CD4-positive, alpha-beta memory T cell (primary cell): ENCODE measurements around the gene NCOA7. TPM values are rescaled to one million over a fixed set of nuclear protein-coding genes. Genes with fewer than 3 reads are reported as not detected.

Experiments used
- CTCF ChIA-PET: fragments of 350-600 bp; sonication (Branson Sonifier 250); formaldehyde crosslinking; loops from one replicate; lab custom pipeline; 2021; ENCODE audit warnings: inconsistent platforms; ENCODE audit not compliant: partially characterized antibody; lab: Charles Lee
- POLR2A ChIA-PET: fragments of 350-600 bp; sonication (Branson Sonifier 250); formaldehyde crosslinking; loops from one replicate; lab custom pipeline; 2021; ENCODE audit not compliant: partially characterized antibody; lab: Charles Lee
- DNase-seq, 5 donors: peaks; one replicate each; pipeline versions ENCODE4 v3.0.0 to v3.0.0-alpha.2; 2020 to 2022; ENCODE audit warnings: mixed read lengths in 1 of 5
- H3K27ac ChIP-seq: one replicate; pipeline ENCODE4 v1.7.0; 2013; ENCODE audit warnings: low read depth, low read length
- H3K27me3 ChIP-seq: 2 replicates; pipeline ENCODE4 v1.7.0; 2013; ENCODE audit warnings: mild to moderate bottlenecking, low read length, moderate library complexity; ENCODE audit not compliant: insufficient read depth
- H3K36me3 ChIP-seq: 2 replicates; pipeline ENCODE4 v1.7.0; 2013; ENCODE audit warnings: mild to moderate bottlenecking, low read length, moderate library complexity; ENCODE audit not compliant: insufficient read depth
- H3K4me1 ChIP-seq: 2 replicates; pipeline ENCODE4 v1.7.0; 2013; ENCODE audit warnings: mild to moderate bottlenecking, low read length, moderate library complexity; ENCODE audit not compliant: insufficient read depth
- H3K4me3 ChIP-seq, 2 donors: one replicate each; pipeline ENCODE4 v1.7.0; 2013; ENCODE audit warnings: low read length in 2 of 2, mild to moderate bottlenecking in 1 of 2
- H3K9me3 ChIP-seq, 2 donors: one replicate each; pipeline ENCODE4 v1.7.0; 2013; ENCODE audit warnings: low read length in 2 of 2, control low read depth in 1 of 2; ENCODE audit not compliant: control insufficient read depth in 1 of 2
- H3K27ac Mint-ChIP-seq, 7 donors: one replicate each; pipeline ENCODE4 v1.8.0; 2020 to 2021; ENCODE audit warnings: mixed read lengths in 7 of 7, mild to moderate bottlenecking in 6 of 7, inconsistent platforms in 3 of 7, moderate library complexity in 3 of 7
- H3K27me3 Mint-ChIP-seq, 2 donors: one replicate each; pipeline ENCODE4 v1.8.0; 2020 to 2021; ENCODE audit warnings: mixed read lengths in 2 of 2
- H3K36me3 Mint-ChIP-seq, 2 donors: one replicate each; pipeline ENCODE4 v1.8.0; 2020 to 2021; ENCODE audit warnings: mixed read lengths in 2 of 2, inconsistent platforms in 1 of 2, mild to moderate bottlenecking in 1 of 2
- H3K4me1 Mint-ChIP-seq, 4 donors: one replicate each; pipeline ENCODE4 v1.8.0; 2020 to 2021; ENCODE audit warnings: mixed read lengths in 4 of 4, mild to moderate bottlenecking in 1 of 4
- H3K4me3 Mint-ChIP-seq, 8 donors: one replicate each; pipeline ENCODE4 v1.8.0; 2020 to 2021; ENCODE audit warnings: mixed read lengths in 8 of 8, mild to moderate bottlenecking in 7 of 8, moderate library complexity in 6 of 8, inconsistent platforms in 3 of 8
- H3K9me3 Mint-ChIP-seq, 8 donors: one replicate each; pipeline ENCODE4 v1.8.0; 2020 to 2021; ENCODE audit warnings: mixed read lengths in 8 of 8, mild to moderate bottlenecking in 5 of 8, inconsistent platforms in 3 of 8, moderate library complexity in 1 of 8
- intact Hi-C: fragments of 100-400 bp; cut with micrococcal nuclease; formaldehyde crosslinking; loops from one replicate; pipeline ENCODE4 v1.15.1; 2023
- polyA plus RNA-seq, 2 donors: library from polyadenylated mRNA; unstranded; fragments of 300-500 nt; fragmentation: Illumina TruSeq; gene quantifications; one replicate each; pipeline ENCODE4 v1.2.3, GENCODE V29; 2021
- total RNA-seq, 2 experiments: library from RNA; stranded (reverse); gene quantifications; one replicate each; pipeline ENCODE4 v1.2.3, GENCODE V29; 2021

The NCOA7 gene
- total and polyA plus RNA-seq, 4 experiments from 2014 or later: 16.9 to 75.1 (median 63.6) TPM

DNA sequence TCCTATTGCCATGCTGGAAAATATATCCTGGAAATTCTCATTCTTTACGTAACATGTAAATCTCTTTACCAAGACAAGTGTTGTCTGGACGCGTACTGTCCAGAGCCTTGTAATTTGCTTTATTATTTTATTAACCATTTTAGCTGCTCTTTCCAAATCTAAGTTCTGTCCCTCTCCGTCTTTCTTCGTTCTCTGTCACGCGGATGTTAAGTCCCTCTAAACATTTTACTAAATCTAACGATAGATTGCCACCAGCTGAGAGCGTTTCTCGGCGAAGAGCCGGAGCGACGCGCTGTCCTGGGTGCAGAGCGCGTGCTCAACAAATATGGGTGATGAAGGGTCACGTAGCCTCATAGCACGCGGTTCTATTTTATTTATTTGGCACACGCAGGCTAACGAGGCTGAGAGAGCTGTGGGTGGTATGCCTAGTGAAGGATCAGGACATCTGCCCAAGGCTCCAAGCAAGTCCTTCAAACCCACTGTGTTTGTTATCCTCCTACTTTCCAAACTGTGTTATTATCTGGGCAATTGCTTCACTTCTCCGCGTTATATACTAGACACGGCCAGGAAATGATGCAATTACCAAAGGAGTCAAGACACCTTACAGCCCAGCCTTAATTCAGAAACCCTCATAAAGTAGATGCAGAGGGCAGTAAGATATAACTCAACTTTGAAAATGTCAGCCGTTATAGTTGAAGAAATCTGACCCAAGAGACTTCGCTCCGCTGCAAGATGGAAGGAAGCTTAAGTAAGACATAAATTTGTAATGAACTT is 10.0 kb upstream of the NCOA7 start:
- peaks cover 0 to under 1% of the 10 kb centered on the region in 2 donors for H3K36me3 Mint-ChIP-seq

GRCh38 chr6:125781314-125781868 is 9.4 kb upstream of the NCOA7 start:
- Histone ChIP-seq H3K27me3 (no peaks in the 10 kb centered on the region), H3K36me3 (no peaks in the 10 kb centered on the region), H3K4me3 (peak overlapping the region; percentile 69 to 92), H3K27ac (peak overlapping the region; percentile 72), H3K4me1 (peaks cover 17% of the 10 kb centered on the region), H3K9me3 (no peaks in the 10 kb centered on the region)
- Mint-ChIP-seq H3K36me3 (peaks cover 3 to 5% of the 10 kb centered on the region in 2 donors), H3K27me3 (no peaks in the 10 kb centered on the region), H3K4me1 (peaks cover 10 to 13% (median 12%) of the 10 kb centered on the region in 4 donors), H3K4me3 (no peak overlapping the region), H3K27ac (no peak overlapping the region), H3K9me3 (no peaks in the 10 kb centered on the region)
- ChIA-PET POLR2A (interaction anchor here (0.7 to 6.4 kb wide), 27 partner anchors 10 to 1734 kb away, joined by 3 to 404 read pairs (median 6); partner anchors contain the start of genes HDDC2, HEY2, HINT3 and NCOA7), CTCF (interaction anchor here (0.8 to 5.3 kb wide), 29 partner anchors 11 to 479 kb away, joined by 3 to 148 read pairs (median 4); partner anchors contain the start of genes HDDC2, HINT3, NCOA7 and TRMT11)
- no peak for DNase-seq
- intact Hi-C loops: loop anchor here (2.0 to 5.0 kb wide), 5 partner anchors 47 to 1736 kb away; partner anchors contain the start of genes CENPW, HDDC2, MTCL3 and RNF146

More for the DNA sequence above, 10.0 kb upstream of the NCOA7 start:
- Histone ChIP-seq H3K9me3 (no peaks in the 10 kb centered on the region), H3K36me3 (no peaks in the 10 kb centered on the region), H3K4me3 (peak overlapping the region; percentile 69 to 92), H3K27me3 (no peaks in the 10 kb centered on the region), H3K4me1 (peaks cover 17% of the 10 kb centered on the region), H3K27ac (peak overlapping the region; percentile 72)
- ChIA-PET POLR2A (interaction anchor here (0.7 to 6.4 kb wide), 27 partner anchors 11 to 1735 kb away, joined by 3 to 404 read pairs (median 6); partner anchors contain the start of genes HDDC2, HEY2, HINT3 and NCOA7), CTCF (interaction anchor here (0.7 to 5.3 kb wide), 29 partner anchors 11 to 478 kb away, joined by 3 to 148 read pairs (median 4); partner anchors contain the start of genes HDDC2, HINT3, NCOA7 and TRMT11)
- no peaks in the 10 kb centered on the region for H3K27me3 Mint-ChIP-seq
- peak; percentile 71 to 79 (median 78) for DNase-seq
- H3K4me3 Mint-ChIP-seq: no peak overlapping the region
- no peaks in the 10 kb centered on the region for H3K9me3 Mint-ChIP-seq
- H3K27ac Mint-ChIP-seq: no peak overlapping the region
- peaks cover 10 to 13% (median 12%) of the 10 kb centered on the region in 4 donors for H3K4me1 Mint-ChIP-seq
- intact Hi-C loops: loop anchor here (1.0 to 5.0 kb wide), 10 partner anchors 10 to 1737 kb away; partner anchors contain the start of genes CENPW, HDDC2, HINT3 and MTCL3

- no peaks in the 10 kb centered on the region for H3K27me3 ChIP-seq
- ChIA-PET CTCF (interaction anchor here (1.2 to 1.7 kb wide), 3 partner anchors 74 to 189 kb away, joined by 3 to 11 read pairs (median 3); partner anchors contain the start of gene HINT3), POLR2A (no interaction called here)
- no peak for DNase-seq
- no peak overlapping the region for H3K4me3 ChIP-seq
- peaks cover 32% of the 10 kb centered on the region for H3K4me1 ChIP-seq
- no peaks in the 10 kb centered on the region for H3K36me3 ChIP-seq
- intact Hi-C loops: loop anchor here (5.0 kb wide), 2 partner anchors 482 to 1733 kb away; partner anchors contain the start of genes HDDC2 and MTCL3
- no peak overlapping the region for H3K27ac ChIP-seq
- no peaks in the 10 kb centered on the region for H3K9me3 ChIP-seq
- no peaks in the 10 kb centered on the region for H3K9me3 Mint-ChIP-seq
- peaks cover 5 to 8% of the 10 kb centered on the region in 2 donors for H3K36me3 Mint-ChIP-seq
- H3K27ac Mint-ChIP-seq: no peak overlapping the region
- H3K27me3 Mint-ChIP-seq: no peaks in the 10 kb centered on the region
- no peak overlapping the region for H3K4me3 Mint-ChIP-seq
- H3K4me1 Mint-ChIP-seq: peaks cover 13 to 20% (median 17%) of the 10 kb centered on the region in 4 donors
Observed at GRCh38 chr6:125784365-125784764, 6.4 kb upstream of the NCOA7 start.

- H3K4me3 Mint-ChIP-seq: peak overlapping the region in 2 of 8 donors; percentile 24 to 27
- intact Hi-C loops: no loop called here
- H3K36me3 ChIP-seq: no peaks in the 10 kb centered on the region
- peaks cover 21 to 39% (median 30%) of the 10 kb centered on the region in 4 donors for H3K4me1 Mint-ChIP-seq
- peaks cover 8 to 20% of the 10 kb centered on the region in 2 donors for H3K36me3 Mint-ChIP-seq
- H3K9me3 ChIP-seq: no peaks in the 10 kb centered on the region
- no peaks in the 10 kb centered on the region for H3K27me3 ChIP-seq
- ChIA-PET POLR2A (interaction anchor here (1.1 to 5.3 kb wide), 3 partner anchors 8 to 485 kb away, joined by 3 to 217 read pairs (median 40); partner anchors contain the start of gene HDDC2), CTCF (interaction anchor here (0.7 to 5.0 kb wide), 4 partner anchors 96 to 186 kb away, joined by 3 to 118 read pairs (median 3); partner anchors contain the start of gene HINT3)
- H3K4me3 ChIP-seq: no peak overlapping the region
- H3K9me3 Mint-ChIP-seq: no peaks in the 10 kb centered on the region
- DNase-seq: no peak
- H3K27me3 Mint-ChIP-seq: no peaks in the 10 kb centered on the region
- H3K27ac ChIP-seq: no peak overlapping the region
- peaks cover 40% of the 10 kb centered on the region for H3K4me1 ChIP-seq
- H3K27ac Mint-ChIP-seq: peak overlapping the region in 6 of 7 donors; percentile 4 to 98 (median 58)
Observed at GRCh38 chr6:125787791-125788190, 3.0 kb upstream of the NCOA7 start.

- Mint-ChIP-seq H3K4me1 (peaks cover 33 to 53% (median 42%) of the 10 kb centered on the region in 4 donors), H3K4me3 (peak overlapping the region; percentile 90 to 96 (median 94)), H3K9me3 (no peaks in the 10 kb centered on the region), H3K27me3 (no peaks in the 10 kb centered on the region), H3K27ac (peak overlapping the region; percentile 97 to 99 (median 98)), H3K36me3 (peaks cover 8 to 20% of the 10 kb centered on the region in 2 donors)
- Histone ChIP-seq H3K4me1 (peaks cover 50% of the 10 kb centered on the region), H3K9me3 (no peaks in the 10 kb centered on the region), H3K27me3 (no peaks in the 10 kb centered on the region), H3K27ac (peak overlapping the region; percentile 82), H3K4me3 (peak overlapping the region; percentile 18 to 78), H3K36me3 (no peaks in the 10 kb centered on the region)
- ChIA-PET CTCF (interaction anchor here (0.7 to 7.8 kb wide), 14 partner anchors 8 to 479 kb away, joined by 3 to 152 read pairs (median 22); partner anchors contain the start of gene HINT3), POLR2A (interaction anchor here (0.8 to 6.1 kb wide), 22 partner anchors 10 to 1477 kb away, joined by 3 to 404 read pairs (median 16); partner anchors contain the start of genes HDDC2, HEY2, HINT3 and RNF146)
- no peak for DNase-seq
- intact Hi-C loops: no loop called here
Observed at GRCh38 chr6:125789167-125789566, 1.6 kb upstream of the NCOA7 start.

DNA sequence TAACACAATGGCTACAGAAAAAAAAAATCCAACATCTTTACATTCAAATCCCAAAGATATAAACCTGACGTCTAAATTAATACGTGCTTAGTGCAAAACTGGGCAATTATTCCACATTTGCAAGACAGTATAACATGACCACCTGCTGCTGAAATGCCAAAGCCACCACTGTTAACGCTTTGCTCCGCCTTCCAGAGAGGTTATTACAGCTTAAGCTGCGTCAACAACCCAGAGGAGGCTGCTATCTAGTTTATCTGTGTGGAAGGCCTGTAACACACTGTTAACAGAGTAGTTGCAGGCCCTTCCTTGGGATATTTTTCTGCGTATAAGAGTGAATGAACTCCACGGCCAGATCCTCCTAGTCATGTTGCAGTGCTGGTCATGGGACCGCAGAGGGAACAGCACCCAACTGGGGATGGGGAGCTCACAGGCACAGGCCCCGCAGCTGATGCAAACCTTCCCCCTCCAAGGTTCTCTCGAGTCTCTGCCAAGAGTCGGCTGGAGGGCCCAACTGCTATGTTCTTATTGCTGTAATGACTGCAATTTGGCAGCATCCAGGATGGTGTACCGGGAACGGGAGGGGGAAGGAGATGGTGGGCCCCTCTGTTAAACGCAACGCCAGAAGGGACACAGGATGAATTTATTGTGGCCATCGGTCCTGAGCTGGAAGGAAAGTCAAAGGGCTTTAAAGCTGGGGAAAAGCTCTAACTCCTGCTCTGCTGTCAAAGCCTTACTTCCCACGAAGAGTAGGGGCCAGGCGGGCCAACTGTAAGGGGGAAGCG is 993 bp upstream of the NCOA7 start:
- Histone ChIP-seq H3K27ac (peak overlapping the region; percentile 82), H3K36me3 (no peaks in the 10 kb centered on the region), H3K4me1 (peaks cover 56% of the 10 kb centered on the region), H3K9me3 (no peaks in the 10 kb centered on the region), H3K27me3 (no peaks in the 10 kb centered on the region), H3K4me3 (peak overlapping the region; percentile 18 to 78)
- POLR2A ChIA-PET: interaction anchor here (0.8 to 6.1 kb wide), 44 partner anchors 9 to 1477 kb away, joined by 3 to 404 read pairs (median 8); partner anchors contain the start of genes HDDC2, HEY2, HINT3 and RNF146
- Mint-ChIP-seq H3K36me3 (peaks cover 8 to 20% of the 10 kb centered on the region in 2 donors), H3K27ac (peak overlapping the region; percentile 97 to 99 (median 98)), H3K4me3 (peak overlapping the region; percentile 90 to 96 (median 94)), H3K4me1 (peaks cover 36 to 59% (median 46%) of the 10 kb centered on the region in 4 donors), H3K27me3 (no peaks in the 10 kb centered on the region), H3K9me3 (no peaks in the 10 kb centered on the region)
- CTCF ChIA-PET: interaction anchor here (0.7 to 7.8 kb wide), 31 partner anchors 9 to 480 kb away, joined by 3 to 152 read pairs (median 6); partner anchors contain the start of genes HINT3 and TRMT11
- intact Hi-C loops: loop anchor here (1.0 to 2.0 kb wide), 2 partner anchors 9 to 69 kb away; no protein-coding TSS in a partner anchor
- peak; percentile 37 to 67 (median 50) for DNase-seq
